PC-3 (cell line): Measurements from ENCODE around the gene S100A7A.

Source experiments
- EZH2 ChIP-seq: fragments of 300-600 bp; sonication (generic); IDR thresholded peaks from one replicate; pipeline ENCODE4 v1.6.1; 2017; ENCODE audit warnings: antibody characterized with exemption, mild to moderate bottlenecking, low read length; ENCODE audit not compliant: unreplicated experiment
- EZH2phosphoT487 ChIP-seq: fragments of 300-600 bp; sonication (generic); IDR thresholded peaks from 2 replicates; pipeline ENCODE4 v1.6.1; 2018; ENCODE audit warnings: mild to moderate bottlenecking, antibody characterized with exemption, low read length, borderline replicate concordance
- TF ChIP-seq, protein P1 (sequence below): fragments of 300-600 bp; sonication (generic); conservative IDR thresholded peaks from 2 replicates; pipeline ENCODE4 v1.5.1; 2017; ENCODE audit warnings: antibody characterized with exemption, low read depth, mild to moderate bottlenecking, low read length

- TF ChIP-seq, protein P1, sequence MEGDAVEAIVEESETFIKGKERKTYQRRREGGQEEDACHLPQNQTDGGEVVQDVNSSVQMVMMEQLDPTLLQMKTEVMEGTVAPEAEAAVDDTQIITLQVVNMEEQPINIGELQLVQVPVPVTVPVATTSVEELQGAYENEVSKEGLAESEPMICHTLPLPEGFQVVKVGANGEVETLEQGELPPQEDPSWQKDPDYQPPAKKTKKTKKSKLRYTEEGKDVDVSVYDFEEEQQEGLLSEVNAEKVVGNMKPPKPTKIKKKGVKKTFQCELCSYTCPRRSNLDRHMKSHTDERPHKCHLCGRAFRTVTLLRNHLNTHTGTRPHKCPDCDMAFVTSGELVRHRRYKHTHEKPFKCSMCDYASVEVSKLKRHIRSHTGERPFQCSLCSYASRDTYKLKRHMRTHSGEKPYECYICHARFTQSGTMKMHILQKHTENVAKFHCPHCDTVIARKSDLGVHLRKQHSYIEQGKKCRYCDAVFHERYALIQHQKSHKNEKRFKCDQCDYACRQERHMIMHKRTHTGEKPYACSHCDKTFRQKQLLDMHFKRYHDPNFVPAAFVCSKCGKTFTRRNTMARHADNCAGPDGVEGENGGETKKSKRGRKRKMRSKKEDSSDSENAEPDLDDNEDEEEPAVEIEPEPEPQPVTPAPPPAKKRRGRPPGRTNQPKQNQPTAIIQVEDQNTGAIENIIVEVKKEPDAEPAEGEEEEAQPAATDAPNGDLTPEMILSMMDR = no peak
- TF ChIP-seq EZH2 (no peak), EZH2phosphoT487 (no peak)
These were observed 992 bp downstream of the S100A7A start for GRCh38 chr1:153417136-153417888.
